Epithelial cell of proximal tubule (primary cell): ENCODE data around the gene MAP2K7. TPM values are rescaled to one million over a fixed set of nuclear protein-coding genes. Genes with fewer than 3 reads are reported as not detected.
A peak's percentile ranks its signal among the peaks of the same experiment; 100 is the strongest.

Experiments
- DNase-seq: peaks from one replicate; pipeline ENCODE4 v3.0.0-alpha.2; 2011; ENCODE audit warnings: low read depth
- H3K4me3 ChIP-seq: 2 replicates; pipeline ENCODE4 v1.5.1; 2011; ENCODE audit warnings: low read depth, mild to moderate bottlenecking, low read length
- total RNA-seq: library from RNA; depleted of rRNA; stranded (reverse); fragments of >200 nt; gene quantifications from 2 replicates; pipeline ENCODE4 v1.2.3, GENCODE V29; 2015
- TF ChIP-seq, protein P1 (sequence below): conservative IDR thresholded peaks from 2 replicates; pipeline ENCODE4 v1.5.1; 2012; ENCODE audit warnings: low read depth, mild to moderate bottlenecking, low read length

Gene MAP2K7
- total RNA-seq, 1 donor from 2014 or later, result 7.6 TPM

DNA sequence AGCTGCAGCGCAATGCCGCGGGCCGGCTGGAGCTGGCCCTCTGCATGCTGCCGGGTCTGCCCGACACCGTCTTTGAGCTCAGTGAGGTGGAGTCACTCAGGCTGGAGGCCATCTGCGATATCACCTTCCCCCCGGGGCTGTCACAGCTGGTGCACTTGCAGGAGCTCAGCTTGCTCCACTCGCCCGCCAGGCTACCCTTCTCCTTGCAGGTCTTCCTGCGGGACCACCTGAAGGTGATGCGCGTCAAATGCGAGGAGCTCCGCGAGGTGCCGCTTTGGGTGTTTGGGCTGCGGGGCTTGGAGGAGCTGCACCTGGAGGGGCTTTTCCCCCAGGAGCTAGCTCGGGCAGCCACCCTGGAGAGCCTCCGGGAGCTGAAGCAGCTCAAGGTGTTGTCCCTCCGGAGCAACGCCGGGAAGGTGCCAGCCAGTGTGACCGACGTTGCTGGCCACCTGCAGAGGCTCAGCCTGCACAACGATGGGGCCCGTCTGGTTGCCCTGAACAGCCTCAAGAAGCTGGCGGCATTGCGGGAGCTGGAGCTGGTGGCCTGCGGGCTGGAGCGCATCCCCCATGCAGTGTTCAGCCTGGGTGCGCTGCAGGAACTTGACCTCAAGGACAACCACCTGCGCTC is 3.8 kb upstream of the MAP2K7 start:
- no peak overlapping the region for H3K4me3 ChIP-seq
- TF ChIP-seq, protein P1, sequence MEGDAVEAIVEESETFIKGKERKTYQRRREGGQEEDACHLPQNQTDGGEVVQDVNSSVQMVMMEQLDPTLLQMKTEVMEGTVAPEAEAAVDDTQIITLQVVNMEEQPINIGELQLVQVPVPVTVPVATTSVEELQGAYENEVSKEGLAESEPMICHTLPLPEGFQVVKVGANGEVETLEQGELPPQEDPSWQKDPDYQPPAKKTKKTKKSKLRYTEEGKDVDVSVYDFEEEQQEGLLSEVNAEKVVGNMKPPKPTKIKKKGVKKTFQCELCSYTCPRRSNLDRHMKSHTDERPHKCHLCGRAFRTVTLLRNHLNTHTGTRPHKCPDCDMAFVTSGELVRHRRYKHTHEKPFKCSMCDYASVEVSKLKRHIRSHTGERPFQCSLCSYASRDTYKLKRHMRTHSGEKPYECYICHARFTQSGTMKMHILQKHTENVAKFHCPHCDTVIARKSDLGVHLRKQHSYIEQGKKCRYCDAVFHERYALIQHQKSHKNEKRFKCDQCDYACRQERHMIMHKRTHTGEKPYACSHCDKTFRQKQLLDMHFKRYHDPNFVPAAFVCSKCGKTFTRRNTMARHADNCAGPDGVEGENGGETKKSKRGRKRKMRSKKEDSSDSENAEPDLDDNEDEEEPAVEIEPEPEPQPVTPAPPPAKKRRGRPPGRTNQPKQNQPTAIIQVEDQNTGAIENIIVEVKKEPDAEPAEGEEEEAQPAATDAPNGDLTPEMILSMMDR, result no peak
- DNase-seq, result no peak

GRCh38 chr19:7900401-7900870 is 3.2 kb upstream of the MAP2K7 start:
- no peak overlapping the region for H3K4me3 ChIP-seq
- no peak for DNase-seq
- TF ChIP-seq, protein P1, result no peak

- TF ChIP-seq, protein P1, result no peak
- H3K4me3 ChIP-seq, result no peak overlapping the region
- no peak for DNase-seq
Measured at GRCh38 chr19:7900931-7901330, 2.7 kb upstream of the MAP2K7 start.

DNA sequence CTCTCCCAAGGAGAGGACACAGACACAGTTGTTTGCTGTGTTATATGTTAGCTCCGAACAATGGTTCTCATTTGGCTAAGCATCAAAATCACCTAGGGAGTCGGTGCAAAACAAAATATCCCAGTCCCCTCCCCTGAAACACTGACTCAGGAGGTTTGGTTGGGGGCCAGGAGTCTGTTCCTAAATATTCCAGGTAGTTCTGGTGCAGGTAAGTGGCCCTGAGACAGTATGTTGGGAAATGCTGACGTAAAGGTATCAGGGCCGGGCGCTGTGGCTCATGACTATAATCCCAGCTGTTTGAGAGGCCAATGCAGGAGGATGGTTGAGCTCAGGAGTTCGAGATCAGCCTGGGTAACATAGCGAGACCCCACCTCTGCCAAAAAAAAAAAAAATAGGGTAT is 2.3 kb upstream of the MAP2K7 start:
- TF ChIP-seq, protein P1, result no peak
- H3K4me3 ChIP-seq, result no peak overlapping the region
- DNase-seq, result no peak

- H3K4me3 ChIP-seq, result peak overlapping the region; percentile 72
- TF ChIP-seq, protein P1, result no peak
- DNase-seq, result no peak
Measured at GRCh38 chr19:7902796-7903243, 857 bp upstream of the MAP2K7 start.

DNA sequence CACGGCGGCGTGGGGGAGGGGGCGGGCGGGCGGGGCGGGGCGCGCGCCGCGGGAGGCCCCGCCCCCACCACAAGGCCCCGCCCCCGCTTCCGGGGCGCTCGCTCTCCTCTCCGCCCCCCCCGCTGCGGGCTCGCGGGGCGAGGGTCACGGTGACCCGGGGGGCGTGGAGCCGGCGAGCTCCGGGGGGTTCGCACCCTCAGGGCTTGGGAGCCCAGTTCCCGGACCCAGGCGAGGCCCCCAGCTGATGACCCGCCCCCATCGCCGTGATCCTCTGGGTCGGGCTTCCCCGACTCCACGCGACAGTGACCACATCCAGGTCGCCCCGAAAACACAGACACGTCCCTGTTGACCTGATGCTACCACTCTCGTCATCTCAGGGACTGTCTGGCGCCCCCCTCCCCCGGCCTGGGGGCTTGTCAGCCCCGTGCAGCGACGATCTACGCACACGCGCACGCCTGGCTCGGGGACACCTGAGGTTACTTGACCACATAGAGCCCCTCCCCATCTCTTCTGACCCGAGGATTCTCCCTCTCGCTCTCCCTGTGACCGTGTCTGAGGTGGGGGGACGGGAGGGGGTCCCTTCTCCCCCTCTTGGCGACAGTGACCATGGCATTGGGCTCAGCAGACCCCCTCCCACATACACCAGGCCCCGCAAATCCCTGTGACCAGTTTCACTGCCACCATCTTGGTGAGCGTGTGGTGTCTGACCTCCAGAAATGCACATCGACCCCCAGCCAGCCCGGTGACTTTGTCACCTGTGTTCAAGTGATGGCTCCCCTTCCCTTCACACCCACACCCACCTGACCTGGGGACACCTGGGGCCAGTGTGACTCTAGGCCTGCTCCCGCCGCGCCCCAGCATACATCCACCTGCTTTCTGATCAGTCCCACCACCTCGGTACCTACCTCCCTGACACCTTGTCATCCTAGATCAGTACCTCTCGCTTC is 670 bp downstream of the MAP2K7 start:
- TF ChIP-seq, protein P1, result no peak
- DNase-seq, result no peak
- H3K4me3 ChIP-seq, result peak overlapping the region; percentile 94
